ENCODE measurements around the gene NDUFAF7.
"Not testable (repeated sequence)": the region's sequence is repeated elsewhere in the genome, so short reads cannot be mapped to it uniquely, and the experiment has no call there.

The NDUFAF7 gene

DNA sequence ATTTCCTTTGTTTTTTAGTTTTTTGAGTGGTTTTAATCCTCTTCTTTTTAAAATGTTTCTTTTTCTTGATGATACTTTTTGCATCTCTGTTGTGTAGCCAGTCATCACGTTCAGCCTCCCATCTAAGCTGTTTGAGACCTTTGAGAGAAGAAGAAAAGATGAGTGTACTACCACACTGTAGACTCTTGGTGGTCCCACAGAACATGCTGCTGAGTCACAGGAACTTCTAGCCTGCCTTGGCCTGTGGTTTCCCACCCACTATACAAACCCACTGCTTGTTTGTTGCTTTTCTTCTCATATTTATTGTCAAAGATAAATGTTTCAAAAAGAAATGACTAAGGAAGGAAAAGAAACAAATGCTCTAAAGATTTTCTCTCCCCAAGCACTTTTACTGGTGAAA is 29.7 kb upstream of the NDUFAF7 start:
- TF ChIP-seq, protein P1, sequence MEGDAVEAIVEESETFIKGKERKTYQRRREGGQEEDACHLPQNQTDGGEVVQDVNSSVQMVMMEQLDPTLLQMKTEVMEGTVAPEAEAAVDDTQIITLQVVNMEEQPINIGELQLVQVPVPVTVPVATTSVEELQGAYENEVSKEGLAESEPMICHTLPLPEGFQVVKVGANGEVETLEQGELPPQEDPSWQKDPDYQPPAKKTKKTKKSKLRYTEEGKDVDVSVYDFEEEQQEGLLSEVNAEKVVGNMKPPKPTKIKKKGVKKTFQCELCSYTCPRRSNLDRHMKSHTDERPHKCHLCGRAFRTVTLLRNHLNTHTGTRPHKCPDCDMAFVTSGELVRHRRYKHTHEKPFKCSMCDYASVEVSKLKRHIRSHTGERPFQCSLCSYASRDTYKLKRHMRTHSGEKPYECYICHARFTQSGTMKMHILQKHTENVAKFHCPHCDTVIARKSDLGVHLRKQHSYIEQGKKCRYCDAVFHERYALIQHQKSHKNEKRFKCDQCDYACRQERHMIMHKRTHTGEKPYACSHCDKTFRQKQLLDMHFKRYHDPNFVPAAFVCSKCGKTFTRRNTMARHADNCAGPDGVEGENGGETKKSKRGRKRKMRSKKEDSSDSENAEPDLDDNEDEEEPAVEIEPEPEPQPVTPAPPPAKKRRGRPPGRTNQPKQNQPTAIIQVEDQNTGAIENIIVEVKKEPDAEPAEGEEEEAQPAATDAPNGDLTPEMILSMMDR (IDR thresholded peaks at IDR 0.05; ENCODE audit: insufficient read depth, low read depth, low read length, missing control alignments), result no peak
- H3K4me3 ChIP-seq (ENCODE audit: low read length), result no peak overlapping the region
- DNase-seq (ENCODE audit: low read depth), result no peak

DNA sequence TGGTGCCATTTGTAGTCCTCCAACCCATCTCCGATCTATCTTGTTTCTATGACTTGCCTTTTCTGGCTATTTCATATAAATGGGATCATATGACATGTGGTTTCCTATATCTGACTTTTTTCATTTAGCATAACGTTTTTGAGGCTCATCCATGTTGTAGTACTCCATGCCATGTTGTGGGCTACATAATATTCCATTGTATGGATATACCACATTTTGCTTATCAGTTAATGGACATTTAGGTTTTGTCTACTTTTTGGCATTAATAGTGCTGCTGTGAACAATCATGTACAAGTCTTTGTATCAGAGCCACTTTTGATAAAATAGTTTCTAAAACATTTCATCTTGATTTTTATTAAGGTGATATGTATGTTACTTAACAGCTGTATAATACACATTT is 27.8 kb upstream of the NDUFAF7 start:
- TF ChIP-seq, protein P1 (IDR thresholded peaks at IDR 0.05; ENCODE audit: insufficient read depth, low read depth, low read length, missing control alignments), result no peak
- no peak overlapping the region for H3K4me3 ChIP-seq (ENCODE audit: low read length)
- DNase-seq (ENCODE audit: low read depth), result no peak

DNA sequence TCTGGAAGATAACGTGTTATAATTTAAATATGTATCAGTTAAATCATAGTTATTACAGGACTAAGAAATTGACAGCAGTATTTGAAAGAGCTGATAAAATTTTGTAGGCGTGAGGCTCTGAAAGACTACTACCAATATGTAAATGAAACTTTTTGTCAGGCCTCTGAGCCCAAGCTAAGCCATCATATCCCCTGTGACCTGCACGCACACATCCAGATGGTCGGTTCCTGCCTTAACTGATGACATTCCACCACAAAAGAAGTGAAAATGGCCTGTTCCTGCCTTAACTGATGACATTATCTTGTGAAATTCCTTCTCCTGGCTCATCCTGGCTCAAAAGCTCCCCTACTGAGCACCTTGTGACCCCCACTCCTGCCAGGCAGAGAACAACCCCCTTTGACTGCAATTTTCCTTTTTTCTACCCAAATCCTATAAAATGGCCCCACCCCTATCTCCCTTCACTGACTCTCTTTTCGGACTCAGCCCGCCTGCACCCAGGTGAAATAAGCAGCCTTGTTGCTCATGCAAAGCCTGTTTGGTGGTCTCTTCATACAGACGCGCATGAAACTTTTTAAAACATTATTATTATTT is 26.3 kb upstream of the NDUFAF7 start:
- not testable (repeated sequence) for H3K4me3 ChIP-seq (ENCODE audit: low read length); DNase-seq (ENCODE audit: low read depth)

DNA sequence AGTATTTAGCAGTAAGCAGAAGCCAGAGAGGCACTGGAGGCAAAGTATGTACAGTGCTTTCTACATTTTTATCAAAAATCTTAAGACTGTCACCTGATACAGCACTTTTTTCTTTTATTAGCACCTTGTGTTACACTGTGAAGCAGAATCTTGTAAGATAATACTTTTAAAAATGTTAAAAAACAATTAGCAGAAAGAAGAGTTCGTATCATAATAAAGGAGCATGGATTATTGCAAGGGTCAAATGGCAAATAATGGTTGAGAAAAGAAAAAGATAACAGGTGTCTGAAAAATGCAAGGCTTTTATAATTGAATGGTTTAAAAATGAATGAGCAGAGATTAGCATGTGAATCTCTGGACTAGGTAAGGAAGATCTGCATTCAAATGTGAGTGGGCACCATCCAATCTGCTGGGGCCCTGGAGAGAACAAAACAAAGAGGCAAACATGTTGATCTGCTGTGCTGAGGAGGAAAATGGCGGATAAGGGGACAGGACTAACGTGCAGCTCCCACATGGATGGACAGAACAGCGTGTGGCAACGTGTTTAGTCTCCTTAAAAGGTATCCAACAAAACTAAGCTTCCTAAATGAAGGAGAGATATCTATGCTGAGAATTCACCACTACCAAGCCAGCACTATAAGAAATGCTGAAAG is 25.6 kb upstream of the NDUFAF7 start:
- DNase-seq (ENCODE audit: low read depth), result no peak
- TF ChIP-seq, protein P1 (IDR thresholded peaks at IDR 0.05; ENCODE audit: insufficient read depth, low read depth, low read length, missing control alignments), result no peak
- no peak overlapping the region for H3K4me3 ChIP-seq (ENCODE audit: low read length)

GRCh38 chr2:37206760-37207159 is 24.7 kb upstream of the NDUFAF7 start:
- not testable (repeated sequence) for H3K4me3 ChIP-seq (ENCODE audit: low read length); DNase-seq (ENCODE audit: low read depth)

DNA sequence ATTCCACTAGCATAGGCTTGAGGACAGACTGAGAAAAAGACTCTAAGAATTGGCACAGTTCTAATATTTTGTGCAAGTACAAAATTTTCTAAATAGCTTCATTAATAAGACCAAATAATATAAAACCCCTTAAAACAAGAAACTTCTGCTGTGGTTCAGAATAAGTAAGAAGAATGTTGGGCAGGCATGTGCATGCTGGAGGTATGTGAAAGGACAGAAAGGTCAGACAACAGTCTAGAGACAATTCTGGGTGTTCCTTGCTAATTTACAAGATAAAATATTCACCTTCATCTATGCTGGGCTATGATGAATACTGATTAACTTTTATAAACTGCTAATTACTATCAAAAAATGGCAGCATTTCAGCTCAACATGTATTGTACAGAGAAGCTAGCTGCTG is 20.2 kb upstream of the NDUFAF7 start:
- no peak overlapping the region for H3K4me3 ChIP-seq (ENCODE audit: low read length)
- no peak for DNase-seq (ENCODE audit: low read depth)
- TF ChIP-seq, protein P1 (IDR thresholded peaks at IDR 0.05; ENCODE audit: insufficient read depth, low read depth, low read length, missing control alignments), result no peak

- TF ChIP-seq, protein P1 (IDR thresholded peaks at IDR 0.05; ENCODE audit: insufficient read depth, low read depth, low read length, missing control alignments), result no peak
Observed at GRCh38 chr2:37211939-37212338, 19.5 kb upstream of the NDUFAF7 start.

GRCh38 chr2:37215250-37215649 is 16.2 kb upstream of the NDUFAF7 start:
- DNase-seq (ENCODE audit: low read depth), result no peak
- H3K4me3 ChIP-seq (ENCODE audit: low read length), result no peak overlapping the region
- TF ChIP-seq, protein P1 (IDR thresholded peaks at IDR 0.05; ENCODE audit: insufficient read depth, low read depth, low read length, missing control alignments), result no peak

More at GRCh38 chr2:37211939-37212338, 19.5 kb upstream of the NDUFAF7 start:
- H3K4me3 ChIP-seq (ENCODE audit: low read length), result no peak overlapping the region
- no peak for DNase-seq (ENCODE audit: low read depth)

Data from epithelial cell of esophagus (primary cell).